HEK293 (cell line): ENCODE results near the gene ATAT1.
A peak's percentile ranks its signal among the peaks of the same experiment; 100 is the strongest.

ENCODE experiments used
- CTCF ChIA-PET: fragments of 350-600 bp; formaldehyde crosslinking; extraction: SDS; loops from one replicate; lab custom pipeline; 2021; ENCODE audit warnings: antibody characterized with exemption; lab: Yijun Ruan, JAX
- POLR2A ChIA-PET: fragments of 300-600 bp; formaldehyde crosslinking; extraction: SDS; loops from one replicate; lab custom pipeline; 2020; ENCODE audit warnings: antibody characterized with exemption, inconsistent platforms; lab: Yijun Ruan, JAX
- H3K27ac ChIP-seq: fragments of 200-500 bp; sonication (Bioruptor generic); 2 replicates; pipeline ENCODE4 v1.5.1; 2014; ENCODE audit warnings: low read depth, low read length, control low read depth, inconsistent platforms; ENCODE audit errors: extremely low read depth
- H3K36me3 ChIP-seq, 2 experiments: fragments of 200-500 bp in 1 of 2; sonication (Bioruptor generic) in 1 of 2; 1 replicate in 1 of 2; 2 replicates in 1 of 2; pipeline ENCODE4 v1.5.1; 2014 to 2017; ENCODE audit warnings: inconsistent platforms in 2 of 2, low read length in 2 of 2; ENCODE audit not compliant: control insufficient read depth in 2 of 2, insufficient read depth in 1 of 2
- H3K4me1 ChIP-seq: fragments of 200-500 bp; sonication (Bioruptor generic); 2 replicates; pipeline ENCODE4 v1.5.1; 2014; ENCODE audit warnings: mild to moderate bottlenecking, low read length, inconsistent platforms; ENCODE audit not compliant: control insufficient read depth, insufficient read depth
- H3K4me3 ChIP-seq: 2 replicates; pipeline ENCODE4 v1.5.1; 2011; ENCODE audit warnings: low read depth, mild to moderate bottlenecking, control low read depth, low read length, moderate library complexity
- H3K9me3 ChIP-seq: fragments of 200-500 bp; sonication (Bioruptor generic); 2 replicates; pipeline ENCODE4 v1.5.1; 2014; ENCODE audit warnings: low read depth, low read length, inconsistent platforms; ENCODE audit not compliant: control insufficient read depth, insufficient read depth
- FEZF1 ChIP-seq: fragments of 450-650 bp; formaldehyde crosslinking; IDR thresholded peaks from 2 replicates; pipeline ENCODE4 v1.5.1; 2016; ENCODE audit warnings: missing biosample characterization, missing genetic modification characterization
- KLF1 ChIP-seq: fragments of 450-650 bp; formaldehyde crosslinking; IDR thresholded peaks from 2 replicates; pipeline ENCODE4 v1.5.1; 2016; ENCODE audit warnings: missing biosample characterization, missing genetic modification characterization
- KLF8 ChIP-seq: fragments of 450-650 bp; formaldehyde crosslinking; IDR thresholded peaks from 2 replicates; pipeline ENCODE4 v1.5.1; 2016; ENCODE audit warnings: missing biosample characterization, missing genetic modification characterization
- KLF9 ChIP-seq: fragments of 450-650 bp; formaldehyde crosslinking; IDR thresholded peaks from 2 replicates; pipeline ENCODE4 v1.5.1; 2016; ENCODE audit warnings: missing biosample characterization, missing genetic modification characterization, low read depth
- MZF1 ChIP-seq: fragments of 450-650 bp; formaldehyde crosslinking; IDR thresholded peaks from 2 replicates; pipeline ENCODE4 v1.5.1; 2017; ENCODE audit warnings: missing biosample characterization, missing genetic modification characterization, borderline replicate concordance
- SCRT1 ChIP-seq: fragments of 450-650 bp; formaldehyde crosslinking; IDR thresholded peaks from 2 replicates; pipeline ENCODE4 v1.5.1; 2016; ENCODE audit warnings: missing biosample characterization, missing genetic modification characterization, borderline replicate concordance
- SP2 ChIP-seq: fragments of 450-650 bp; formaldehyde crosslinking; IDR thresholded peaks from 2 replicates; pipeline ENCODE4 v1.5.1; 2016; ENCODE audit warnings: missing biosample characterization, missing genetic modification characterization
- SP3 ChIP-seq: fragments of 450-650 bp; formaldehyde crosslinking; IDR thresholded peaks from 2 replicates; pipeline ENCODE4 v1.5.1; 2016; ENCODE audit warnings: missing biosample characterization, missing genetic modification characterization
- SP7 ChIP-seq: fragments of 450-650 bp; formaldehyde crosslinking; IDR thresholded peaks from 2 replicates; pipeline ENCODE4 v1.5.1; 2016; ENCODE audit warnings: missing biosample characterization, missing genetic modification characterization
- YY1 ChIP-seq: fragments of 450-650 bp; formaldehyde crosslinking; IDR thresholded peaks from 2 replicates; pipeline ENCODE4 v1.5.1; 2018; ENCODE audit warnings: missing biosample characterization, missing genetic modification characterization
- ZBTB17 ChIP-seq: fragments of 450-650 bp; formaldehyde crosslinking; IDR thresholded peaks from 2 replicates; pipeline ENCODE4 v1.5.1; 2016; ENCODE audit warnings: missing biosample characterization, missing genetic modification characterization
- ZBTB20 ChIP-seq: fragments of 450-650 bp; formaldehyde crosslinking; IDR thresholded peaks from 2 replicates; pipeline ENCODE4 v1.5.1; 2016; ENCODE audit warnings: missing biosample characterization, missing genetic modification characterization
- ZIC2 ChIP-seq: fragments of 450-650 bp; formaldehyde crosslinking; IDR thresholded peaks from 2 replicates; pipeline ENCODE4 v1.5.1; 2016; ENCODE audit warnings: missing biosample characterization, missing genetic modification characterization
- ZNF133 ChIP-seq: fragments of 450-650 bp; formaldehyde crosslinking; IDR thresholded peaks from 2 replicates; pipeline ENCODE4 v1.5.1; 2016; ENCODE audit warnings: missing biosample characterization, missing genetic modification characterization
- ZNF292 ChIP-seq: fragments of 450-650 bp; formaldehyde crosslinking; IDR thresholded peaks from 2 replicates; pipeline ENCODE4 v1.5.1; 2016; ENCODE audit warnings: low read depth, missing biosample characterization, missing genetic modification characterization, borderline replicate concordance
- ZNF302 ChIP-seq: fragments of 450-650 bp; formaldehyde crosslinking; IDR thresholded peaks from 2 replicates; pipeline ENCODE4 v1.5.1; 2016; ENCODE audit warnings: missing biosample characterization, missing genetic modification characterization, low read depth
- ZNF311 ChIP-seq: fragments of 450-650 bp; formaldehyde crosslinking; IDR thresholded peaks from 2 replicates; pipeline ENCODE4 v1.5.1; 2017; ENCODE audit warnings: missing biosample characterization, missing genetic modification characterization, borderline replicate concordance
- ZNF341 ChIP-seq: fragments of 450-650 bp; formaldehyde crosslinking; IDR thresholded peaks from 2 replicates; pipeline ENCODE4; 2016; ENCODE audit warnings: low read depth, missing biosample characterization, missing genetic modification characterization
- ZNF366 ChIP-seq: fragments of 450-650 bp; formaldehyde crosslinking; conservative IDR thresholded peaks from 2 replicates; pipeline ENCODE4 v1.5.1; 2016; ENCODE audit warnings: missing biosample characterization, missing genetic modification characterization
- ZNF473 ChIP-seq: fragments of 450-650 bp; formaldehyde crosslinking; IDR thresholded peaks from 2 replicates; pipeline ENCODE4 v1.5.1; 2017; ENCODE audit warnings: missing biosample characterization, missing genetic modification characterization
- ZNF514 ChIP-seq: fragments of 450-650 bp; formaldehyde crosslinking; IDR thresholded peaks from 2 replicates; pipeline ENCODE4 v1.5.1; 2016; ENCODE audit warnings: missing biosample characterization, missing genetic modification characterization
- ZNF561 ChIP-seq: fragments of 450-650 bp; IDR thresholded peaks from 2 replicates; pipeline ENCODE4 v1.5.1; 2018; ENCODE audit warnings: missing biosample characterization, missing genetic modification characterization, borderline replicate concordance
- ZNF600 ChIP-seq: fragments of 450-650 bp; formaldehyde crosslinking; IDR thresholded peaks from 2 replicates; pipeline ENCODE4 v1.5.1; 2016; ENCODE audit warnings: missing biosample characterization, missing genetic modification characterization
- ZNF629 ChIP-seq: fragments of 450-650 bp; formaldehyde crosslinking; IDR thresholded peaks from 2 replicates; pipeline ENCODE4 v1.5.1; 2017; ENCODE audit warnings: missing biosample characterization, missing genetic modification characterization
- TF ChIP-seq, protein P1 (sequence below): fragments of 450-650 bp; formaldehyde crosslinking; conservative IDR thresholded peaks from 2 replicates; pipeline ENCODE4 v1.5.1; 2016; ENCODE audit warnings: low read depth, missing biosample characterization, missing genetic modification characterization
- TF ChIP-seq, protein P2 (sequence below): fragments of 450-650 bp; formaldehyde crosslinking; IDR thresholded peaks from 2 replicates; pipeline ENCODE4 v1.5.1; 2016; ENCODE audit warnings: missing biosample characterization, missing genetic modification characterization
- TF ChIP-seq, protein P3 (sequence below): fragments of 450-650 bp; formaldehyde crosslinking; IDR thresholded peaks from 2 replicates; pipeline ENCODE4 v1.5.1; 2016; ENCODE audit warnings: missing biosample characterization, missing genetic modification characterization
- TF ChIP-seq, protein P4 (sequence below): fragments of 450-650 bp; formaldehyde crosslinking; IDR thresholded peaks from 2 replicates; pipeline ENCODE4 v1.5.1; 2016; ENCODE audit warnings: missing biosample characterization, missing genetic modification characterization

The ATAT1 gene

DNA sequence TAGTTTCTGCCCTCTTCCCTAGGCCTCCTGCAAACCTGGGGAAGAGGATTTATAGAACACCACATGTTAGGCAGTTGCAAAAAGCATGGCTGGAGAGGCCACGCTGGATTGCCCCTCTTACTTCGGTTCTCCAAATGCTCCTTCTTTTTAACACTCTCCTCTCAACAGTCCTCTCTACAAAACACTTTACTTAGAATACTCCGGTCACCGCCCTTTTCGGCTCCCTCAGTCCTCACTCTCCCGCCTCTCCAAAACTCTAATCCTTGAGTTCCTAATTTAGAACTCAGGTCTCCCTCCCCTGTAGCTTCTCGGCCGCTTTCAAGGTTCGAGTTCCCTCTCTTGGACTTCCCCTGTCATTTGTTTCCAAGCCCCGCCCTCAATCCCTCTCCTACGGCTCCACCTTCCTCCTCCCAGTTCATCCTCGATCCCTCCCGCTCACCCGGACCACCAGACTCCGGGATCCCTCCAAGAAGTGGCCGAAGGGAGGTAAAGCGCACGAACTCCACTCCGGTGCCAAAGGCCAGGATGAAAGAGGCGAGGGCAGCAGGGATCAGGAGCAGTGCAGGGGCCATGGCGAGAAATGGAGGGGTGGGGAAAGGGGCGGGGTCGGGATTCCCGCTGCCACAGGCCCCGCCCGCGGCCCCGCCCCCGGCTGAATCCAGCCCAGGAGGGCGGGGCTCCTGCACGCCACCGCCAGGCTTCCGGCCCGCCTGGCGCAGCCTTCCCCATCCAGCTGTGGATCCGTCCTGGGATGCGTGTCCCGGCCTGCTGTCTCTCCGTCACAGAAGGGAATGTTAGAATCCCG, 63.9 kb downstream of the ATAT1 start, which contains the start of gene NRM:
NRM (minus strand) TSS at position 582 of the 805 bp plus-strand sequence; CDS start at position 572, 10 bp downstream.
- H3K4me1 ChIP-seq: peaks cover 17% of the 10 kb centered on the region
- peak within 1 kb of the TSS; percentile 93 for H3K27ac ChIP-seq
- peak within 1 kb of the TSS; percentile 90 for H3K4me3 ChIP-seq
- POLR2A ChIA-PET: interaction anchor here (0.6 to 14.5 kb wide), 13 partner anchors 9 to 217 kb away, joined by 3 to 235 read pairs (median 6); partner anchors contain the start of genes FLOT1, GTF2H4, MDC1 and TUBB
- H3K9me3 ChIP-seq: no peaks in the 10 kb centered on the region
- H3K36me3 ChIP-seq: peaks cover 0 to 6% of the 10 kb centered on the region in 2 experiments; a peak in 2 of 3 replicates
- CTCF ChIA-PET: interaction anchor here (0.6 to 5.4 kb wide), 11 partner anchors 10 to 139 kb away, joined by 3 to 45 read pairs (median 5); partner anchors contain the start of genes DHX16 and MDC1
- no peak for TF ChIP-seq ZNF302 (tag by site-specific recombination)
- peak; percentile 98 for TF ChIP-seq SP3 (tag by site-specific recombination)
- TF ChIP-seq ZBTB20 (tag by site-specific recombination): peak; percentile 47; the same call in 1 of the 2 replicates
- 0 out of 2 replicates have a peak, but pooled peaks have one; percentile 46 for TF ChIP-seq SP7 (tag by site-specific recombination)
- TF ChIP-seq ZNF514: no peak
- peak; percentile 90 for TF ChIP-seq ZBTB17 (tag by site-specific recombination)
- TF ChIP-seq MZF1: peak; percentile 23; the same call in 1 of the 2 replicates
- TF ChIP-seq, protein P1, sequence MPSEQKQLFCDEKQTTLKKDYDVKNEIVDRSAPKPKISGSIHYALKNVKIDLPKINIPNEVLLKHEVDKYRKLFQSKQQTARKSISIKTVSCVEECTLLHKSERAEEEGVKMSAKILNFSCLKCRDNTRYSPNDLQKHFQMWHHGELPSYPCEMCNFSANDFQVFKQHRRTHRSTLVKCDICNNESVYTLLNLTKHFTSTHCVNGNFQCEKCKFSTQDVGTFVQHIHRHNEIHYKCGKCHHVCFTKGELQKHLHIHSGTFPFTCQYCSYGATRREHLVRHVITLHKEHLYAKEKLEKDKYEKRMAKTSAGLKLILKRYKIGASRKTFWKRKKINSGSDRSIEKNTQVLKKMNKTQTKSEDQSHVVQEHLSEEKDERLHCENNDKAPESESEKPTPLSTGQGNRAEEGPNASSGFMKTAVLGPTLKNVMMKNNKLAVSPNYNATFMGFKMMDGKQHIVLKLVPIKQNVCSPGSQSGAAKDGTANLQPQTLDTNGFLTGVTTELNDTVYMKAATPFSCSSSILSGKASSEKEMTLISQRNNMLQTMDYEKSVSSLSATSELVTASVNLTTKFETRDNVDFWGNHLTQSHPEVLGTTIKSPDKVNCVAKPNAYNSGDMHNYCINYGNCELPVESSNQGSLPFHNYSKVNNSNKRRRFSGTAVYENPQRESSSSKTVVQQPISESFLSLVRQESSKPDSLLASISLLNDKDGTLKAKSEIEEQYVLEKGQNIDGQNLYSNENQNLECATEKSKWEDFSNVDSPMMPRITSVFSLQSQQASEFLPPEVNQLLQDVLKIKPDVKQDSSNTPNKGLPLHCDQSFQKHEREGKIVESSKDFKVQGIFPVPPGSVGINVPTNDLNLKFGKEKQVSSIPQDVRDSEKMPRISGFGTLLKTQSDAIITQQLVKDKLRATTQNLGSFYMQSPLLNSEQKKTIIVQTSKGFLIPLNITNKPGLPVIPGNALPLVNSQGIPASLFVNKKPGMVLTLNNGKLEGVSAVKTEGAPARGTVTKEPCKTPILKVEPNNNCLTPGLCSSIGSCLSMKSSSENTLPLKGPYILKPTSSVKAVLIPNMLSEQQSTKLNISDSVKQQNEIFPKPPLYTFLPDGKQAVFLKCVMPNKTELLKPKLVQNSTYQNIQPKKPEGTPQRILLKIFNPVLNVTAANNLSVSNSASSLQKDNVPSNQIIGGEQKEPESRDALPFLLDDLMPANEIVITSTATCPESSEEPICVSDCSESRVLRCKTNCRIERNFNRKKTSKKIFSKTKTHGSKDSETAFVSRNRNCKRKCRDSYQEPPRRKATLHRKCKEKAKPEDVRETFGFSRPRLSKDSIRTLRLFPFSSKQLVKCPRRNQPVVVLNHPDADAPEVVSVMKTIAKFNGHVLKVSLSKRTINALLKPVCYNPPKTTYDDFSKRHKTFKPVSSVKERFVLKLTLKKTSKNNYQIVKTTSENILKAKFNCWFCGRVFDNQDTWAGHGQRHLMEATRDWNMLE: no peak
- TF ChIP-seq YY1 (tag by site-specific recombination): 0 out of 2 replicates have a peak, but pooled peaks have one; percentile 28
- TF ChIP-seq ZNF133 (tag by site-specific recombination): no peak
- peak; percentile 33; the same call in 1 of the 2 replicates for TF ChIP-seq ZNF561 (tag by site-specific recombination)
- TF ChIP-seq, protein P2, sequence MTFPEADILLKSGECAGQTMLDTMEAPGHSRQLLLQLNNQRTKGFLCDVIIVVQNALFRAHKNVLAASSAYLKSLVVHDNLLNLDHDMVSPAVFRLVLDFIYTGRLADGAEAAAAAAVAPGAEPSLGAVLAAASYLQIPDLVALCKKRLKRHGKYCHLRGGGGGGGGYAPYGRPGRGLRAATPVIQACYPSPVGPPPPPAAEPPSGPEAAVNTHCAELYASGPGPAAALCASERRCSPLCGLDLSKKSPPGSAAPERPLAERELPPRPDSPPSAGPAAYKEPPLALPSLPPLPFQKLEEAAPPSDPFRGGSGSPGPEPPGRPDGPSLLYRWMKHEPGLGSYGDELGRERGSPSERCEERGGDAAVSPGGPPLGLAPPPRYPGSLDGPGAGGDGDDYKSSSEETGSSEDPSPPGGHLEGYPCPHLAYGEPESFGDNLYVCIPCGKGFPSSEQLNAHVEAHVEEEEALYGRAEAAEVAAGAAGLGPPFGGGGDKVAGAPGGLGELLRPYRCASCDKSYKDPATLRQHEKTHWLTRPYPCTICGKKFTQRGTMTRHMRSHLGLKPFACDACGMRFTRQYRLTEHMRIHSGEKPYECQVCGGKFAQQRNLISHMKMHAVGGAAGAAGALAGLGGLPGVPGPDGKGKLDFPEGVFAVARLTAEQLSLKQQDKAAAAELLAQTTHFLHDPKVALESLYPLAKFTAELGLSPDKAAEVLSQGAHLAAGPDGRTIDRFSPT (tag by site-specific recombination): no peak
- TF ChIP-seq SCRT1 (tag by site-specific recombination): no peak
- TF ChIP-seq KLF1 (tag by site-specific recombination): peak; percentile 77
- peak; percentile 53 for TF ChIP-seq ZIC2 (tag by site-specific recombination)
- peak; percentile 96 for TF ChIP-seq KLF8 (tag by site-specific recombination)
- TF ChIP-seq ZNF311 (tag by site-specific recombination): no peak
- TF ChIP-seq, protein P3, sequence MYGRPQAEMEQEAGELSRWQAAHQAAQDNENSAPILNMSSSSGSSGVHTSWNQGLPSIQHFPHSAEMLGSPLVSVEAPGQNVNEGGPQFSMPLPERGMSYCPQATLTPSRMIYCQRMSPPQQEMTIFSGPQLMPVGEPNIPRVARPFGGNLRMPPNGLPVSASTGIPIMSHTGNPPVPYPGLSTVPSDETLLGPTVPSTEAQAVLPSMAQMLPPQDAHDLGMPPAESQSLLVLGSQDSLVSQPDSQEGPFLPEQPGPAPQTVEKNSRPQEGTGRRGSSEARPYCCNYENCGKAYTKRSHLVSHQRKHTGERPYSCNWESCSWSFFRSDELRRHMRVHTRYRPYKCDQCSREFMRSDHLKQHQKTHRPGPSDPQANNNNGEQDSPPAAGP (tag by site-specific recombination): 0 out of 2 replicates have a peak, but pooled peaks have one; percentile 8
- TF ChIP-seq, protein P4, sequence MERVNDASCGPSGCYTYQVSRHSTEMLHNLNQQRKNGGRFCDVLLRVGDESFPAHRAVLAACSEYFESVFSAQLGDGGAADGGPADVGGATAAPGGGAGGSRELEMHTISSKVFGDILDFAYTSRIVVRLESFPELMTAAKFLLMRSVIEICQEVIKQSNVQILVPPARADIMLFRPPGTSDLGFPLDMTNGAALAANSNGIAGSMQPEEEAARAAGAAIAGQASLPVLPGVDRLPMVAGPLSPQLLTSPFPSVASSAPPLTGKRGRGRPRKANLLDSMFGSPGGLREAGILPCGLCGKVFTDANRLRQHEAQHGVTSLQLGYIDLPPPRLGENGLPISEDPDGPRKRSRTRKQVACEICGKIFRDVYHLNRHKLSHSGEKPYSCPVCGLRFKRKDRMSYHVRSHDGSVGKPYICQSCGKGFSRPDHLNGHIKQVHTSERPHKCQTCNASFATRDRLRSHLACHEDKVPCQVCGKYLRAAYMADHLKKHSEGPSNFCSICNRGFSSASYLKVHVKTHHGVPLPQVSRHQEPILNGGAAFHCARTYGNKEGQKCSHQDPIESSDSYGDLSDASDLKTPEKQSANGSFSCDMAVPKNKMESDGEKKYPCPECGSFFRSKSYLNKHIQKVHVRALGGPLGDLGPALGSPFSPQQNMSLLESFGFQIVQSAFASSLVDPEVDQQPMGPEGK (tag by site-specific recombination): peak; percentile 85
- TF ChIP-seq ZNF629 (tag by site-specific recombination): peak; percentile 16; the same call in 1 of the 2 replicates
- peak; percentile 82 for TF ChIP-seq ZNF600
- peak; percentile 45 for TF ChIP-seq ZNF341 (tag by site-specific recombination)
- no peak for TF ChIP-seq ZNF292
- TF ChIP-seq SP2 (tag by site-specific recombination): peak; percentile 89
- TF ChIP-seq KLF9 (tag by site-specific recombination): peak; percentile 97
- peak; percentile 96 for TF ChIP-seq ZNF366 (tag by site-specific recombination)
- TF ChIP-seq FEZF1 (tag by site-specific recombination): no peak
- no peak for TF ChIP-seq ZNF473
